SK-N-SH (cell line): ENCODE results near the gene MLXIP. TPM values are rescaled to one million over a fixed set of nuclear protein-coding genes. Genes with fewer than 3 reads are reported as not detected.
"Not testable (repeated sequence)": the region's sequence is repeated elsewhere in the genome, so short reads cannot be mapped to it uniquely, and the experiment has no call there.

Experiments used
- CTCF ChIA-PET: fragments of 300-600, 350-600 bp; formaldehyde crosslinking; extraction: SDS; loops from one replicate; lab custom pipeline; 2021; lab: Yijun Ruan, JAX
- POLR2A ChIA-PET: fragments of 350-600 bp; sonication (Branson Sonifier 250); formaldehyde crosslinking; extraction: SDS; loops from one replicate; lab custom pipeline; 2020; ENCODE audit warnings: antibody characterized with exemption, inconsistent platforms; lab: Yijun Ruan, JAX
- DNase-seq: peaks from one replicate; pipeline ENCODE4 v3.0.0; 2012
- H2AFZ ChIP-seq: fragments of 200-600 bp; sonication (generic); 2 replicates; pipeline ENCODE4 v1.8.1; 2016; ENCODE audit warnings: antibody characterized with exemption, mild to moderate bottlenecking, low read depth
- H3F3A ChIP-seq: fragments of 200-600 bp; sonication (generic); replicated peaks from 2 replicates; pipeline ENCODE3; 2016; ENCODE audit warnings: antibody characterized with exemption, mild to moderate bottlenecking; ENCODE audit not compliant: insufficient read depth
- H3K27ac ChIP-seq, 2 experiments: fragments of 200-500 bp in 1 of 2; fragments of 200-600 bp in 1 of 2; sonication (Bioruptor generic) in 1 of 2; sonication (generic), shearing (Covaris generic) in 1 of 2; 2 replicates each; pipeline versions ENCODE4 v1.5.1 to v1.6.1; 2014 to 2016; ENCODE audit warnings: low read depth in 2 of 2, inconsistent platforms in 1 of 2, low read length in 1 of 2, mild to moderate bottlenecking in 1 of 2, mixed read lengths in 1 of 2
- H3K27me3 ChIP-seq: fragments of 200-600 bp; sonication (generic), shearing (Covaris generic); 2 replicates; pipeline ENCODE4 v1.6.1; 2016; ENCODE audit warnings: mixed run types; ENCODE audit not compliant: insufficient read depth
- H3K36me3 ChIP-seq, 2 experiments: fragments of 200-500 bp in 1 of 2; fragments of 200-600 bp in 1 of 2; sonication (Bioruptor generic) in 1 of 2; sonication (generic) in 1 of 2; replicated peaks in 1 of 2; 2 replicates each; pipeline versions ENCODE3 to v1.5.1; 2014 to 2016; ENCODE audit warnings: low read length in 1 of 2, mild to moderate bottlenecking in 1 of 2; ENCODE audit not compliant: insufficient read depth in 2 of 2, control insufficient read depth in 1 of 2
- H3K4me1 ChIP-seq, 2 experiments: fragments of 200-500 bp in 1 of 2; fragments of 200-600 bp in 1 of 2; sonication (Bioruptor generic) in 1 of 2; sonication (generic), shearing (Covaris generic) in 1 of 2; 2 replicates each; pipeline versions ENCODE4 v1.5.1 to v1.6.1; 2014 to 2016; ENCODE audit warnings: low read depth in 1 of 2, low read length in 1 of 2, mixed run types in 1 of 2; ENCODE audit not compliant: insufficient read depth in 2 of 2, control insufficient read depth in 1 of 2
- H3K4me2 ChIP-seq: fragments of 200-600 bp; sonication (generic), shearing (Covaris generic); 2 replicates; pipeline ENCODE4 v1.6.1; 2017; ENCODE audit warnings: mixed run types
- H3K4me3 ChIP-seq, 2 experiments: fragments of 200-500 bp in 1 of 2; fragments of 200-600 bp in 1 of 2; sonication (Bioruptor generic) in 1 of 2; sonication (generic), shearing (Covaris generic) in 1 of 2; 2 replicates each; pipeline versions ENCODE4 v1.5.1 to v1.8.1; 2014 to 2016; ENCODE audit warnings: low read depth in 2 of 2, inconsistent platforms in 1 of 2, low read length in 1 of 2, mild to moderate bottlenecking in 1 of 2, mixed read lengths in 1 of 2, moderate library complexity in 1 of 2
- H3K79me2 ChIP-seq: fragments of 200-600 bp; sonication (generic); 2 replicates; pipeline ENCODE4 v1.8.1; 2017; ENCODE audit warnings: mild to moderate bottlenecking; ENCODE audit not compliant: insufficient read depth
- H3K9ac ChIP-seq: fragments of 200-600 bp; sonication (generic); 2 replicates; pipeline ENCODE4 v1.6.1; 2017; ENCODE audit warnings: mixed run types
- H3K9me2 ChIP-seq: fragments of 200-600 bp; sonication (generic); 2 replicates; pipeline ENCODE4 v1.6.1; 2017; ENCODE audit warnings: mixed run types
- H3K9me3 ChIP-seq: fragments of 200-600 bp; sonication (generic); 2 replicates; pipeline ENCODE4 v1.6.1; 2017; ENCODE audit warnings: mixed run types, mild to moderate bottlenecking, moderate library complexity
- H4K20me1 ChIP-seq: fragments of 200-600 bp; sonication (generic); 2 replicates; pipeline ENCODE4 v1.6.1; 2017; ENCODE audit warnings: mild to moderate bottlenecking, mixed run types; ENCODE audit not compliant: insufficient read depth
- GATA2 ChIP-seq: sonication (generic); formaldehyde crosslinking; IDR thresholded peaks from 2 replicates; pipeline ENCODE4 v1.5.0; 2020; ENCODE audit warnings: mild to moderate bottlenecking, missing genetic modification reagents
- NFIC ChIP-seq: IDR thresholded peaks from 2 replicates; pipeline ENCODE4 v1.4.0; 2012; ENCODE audit warnings: borderline replicate concordance
- NRF1 ChIP-seq: IDR thresholded peaks from 2 replicates; pipeline ENCODE4 v1.6.1; 2012; ENCODE audit warnings: low read depth, mild to moderate bottlenecking, low read length
- POLR2AphosphoS5 ChIP-seq: IDR thresholded peaks from 2 replicates; pipeline ENCODE4 v1.6.1; 2012; ENCODE audit warnings: low read depth, low read length
- RCOR1 ChIP-seq: fragments of 150-350 bp; IDR thresholded peaks from 2 replicates; pipeline ENCODE4 v1.6.1; 2017; ENCODE audit warnings: antibody characterized with exemption, low read length
- TAF1 ChIP-seq: IDR thresholded peaks from 2 replicates; pipeline ENCODE4 v1.6.1; 2012; ENCODE audit warnings: low read depth, mild to moderate bottlenecking, low read length, moderate library complexity, borderline replicate concordance
- TEAD4 ChIP-seq: IDR thresholded peaks from 2 replicates; pipeline ENCODE4 v1.4.0; 2012; ENCODE audit warnings: mild to moderate bottlenecking, borderline replicate concordance; ENCODE audit not compliant: insufficient read depth
- YY1 ChIP-seq: IDR thresholded peaks from 2 replicates; pipeline ENCODE4 v1.4.0; 2012; ENCODE audit warnings: low read depth, mild to moderate bottlenecking
- WGBS: methylation state at CpG from one replicate; pipeline ENCODE4 v1.1.6; 2017; ENCODE audit warnings: low lambda C conversion rate; 5-methylcytosine and 5-hydroxymethylcytosine counted together
- polyA plus RNA-seq, 3 experiments: library from polyadenylated mRNA; depleted of rRNA; stranded (reverse); fragments of >200 nt; gene quantifications; 2 replicates each; pipeline ENCODE4 v1.2.3, GENCODE V29; 2012
- TF ChIP-seq, protein P1 (sequence below): fragments of 150-350 bp; IDR thresholded peaks from 2 replicates; pipeline ENCODE4 v1.6.1; 2016; ENCODE audit warnings: mild to moderate bottlenecking, low read depth, low read length
- TF ChIP-seq, protein P2 (sequence below): fragments of 150-350 bp; IDR thresholded peaks from 2 replicates; pipeline ENCODE4 v1.6.1; 2017; ENCODE audit warnings: antibody characterized with exemption, low read length, low read depth, borderline replicate concordance
- TF ChIP-seq, protein P3 (sequence below): IDR thresholded peaks from 2 replicates; pipeline ENCODE4 v1.6.1; 2012; ENCODE audit warnings: mild to moderate bottlenecking, low read depth, low read length, moderate library complexity

MLXIP gene
- polyA plus RNA-seq, 1 of the 3 experiments (the other 2 are of a cell fraction) = 11.0 TPM

DNA sequence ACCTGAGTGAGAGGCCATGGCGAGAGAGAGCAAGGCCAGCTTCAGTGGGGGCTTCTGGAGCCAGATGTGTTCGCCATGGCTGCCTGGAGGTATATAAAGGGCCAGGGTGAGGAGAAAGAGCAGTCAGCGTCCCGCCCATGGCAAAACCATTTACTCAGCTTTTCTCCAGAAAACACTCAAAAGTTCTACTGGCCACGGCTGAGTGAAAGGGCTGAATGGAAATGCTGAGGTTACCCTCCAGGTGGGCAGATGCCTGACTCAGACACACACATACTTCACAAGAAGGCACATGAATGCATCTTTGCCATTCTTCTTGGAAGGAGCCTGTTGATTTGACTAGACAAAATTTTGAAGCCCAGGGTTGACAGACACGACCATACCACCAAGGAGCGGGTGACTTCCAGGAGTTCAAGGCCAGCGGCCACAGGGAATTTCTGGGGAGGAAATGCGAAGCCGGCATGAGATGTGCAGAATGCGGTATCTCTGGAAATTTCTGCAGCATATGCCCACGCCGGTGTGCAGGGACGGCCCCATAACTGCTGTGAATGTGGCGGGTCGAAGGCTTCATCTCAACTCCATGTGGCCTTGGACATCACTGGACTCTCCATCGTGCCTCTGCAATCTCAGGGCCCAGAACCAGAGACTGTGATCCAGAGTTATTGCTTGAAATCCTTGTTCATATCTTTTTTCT lies 95.7 kb downstream of the MLXIP start, which contains the start of gene IL31:
Gene IL31, minus strand, starts transcription at position 67 of the 691 bp plus-strand sequence. Its CDS starts 49 bp downstream, at position 18.
- WGBS = 82% methylated on average over 17 of the region's 17 CpGs
- H3K27ac ChIP-seq = no peak within 1 kb of the TSS
- no peaks in the 10 kb centered on the region for H3K27me3 ChIP-seq
- no peaks in the 10 kb centered on the region for H3K4me1 ChIP-seq
- CTCF ChIA-PET = no interaction called here
- H2AFZ ChIP-seq = no peak within 1 kb of the TSS
- H3K9me2 ChIP-seq = no peaks in the 10 kb centered on the region
- POLR2A ChIA-PET = no interaction called here
- DNase-seq = no peak
- H3K36me3 ChIP-seq = no peaks in the 10 kb centered on the region
- TF ChIP-seq, protein P1, sequence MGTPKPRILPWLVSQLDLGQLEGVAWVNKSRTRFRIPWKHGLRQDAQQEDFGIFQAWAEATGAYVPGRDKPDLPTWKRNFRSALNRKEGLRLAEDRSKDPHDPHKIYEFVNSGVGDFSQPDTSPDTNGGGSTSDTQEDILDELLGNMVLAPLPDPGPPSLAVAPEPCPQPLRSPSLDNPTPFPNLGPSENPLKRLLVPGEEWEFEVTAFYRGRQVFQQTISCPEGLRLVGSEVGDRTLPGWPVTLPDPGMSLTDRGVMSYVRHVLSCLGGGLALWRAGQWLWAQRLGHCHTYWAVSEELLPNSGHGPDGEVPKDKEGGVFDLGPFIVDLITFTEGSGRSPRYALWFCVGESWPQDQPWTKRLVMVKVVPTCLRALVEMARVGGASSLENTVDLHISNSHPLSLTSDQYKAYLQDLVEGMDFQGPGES = no peak
- TF ChIP-seq TAF1 (no peak), TEAD4 (no peak), NFIC (no peak), GATA2 (CRISPR knock-in tag) (no peak), RCOR1 (no peak), POLR2AphosphoS5 (no peak), NRF1 (no peak), YY1 (no peak)
- TF ChIP-seq, protein P2, sequence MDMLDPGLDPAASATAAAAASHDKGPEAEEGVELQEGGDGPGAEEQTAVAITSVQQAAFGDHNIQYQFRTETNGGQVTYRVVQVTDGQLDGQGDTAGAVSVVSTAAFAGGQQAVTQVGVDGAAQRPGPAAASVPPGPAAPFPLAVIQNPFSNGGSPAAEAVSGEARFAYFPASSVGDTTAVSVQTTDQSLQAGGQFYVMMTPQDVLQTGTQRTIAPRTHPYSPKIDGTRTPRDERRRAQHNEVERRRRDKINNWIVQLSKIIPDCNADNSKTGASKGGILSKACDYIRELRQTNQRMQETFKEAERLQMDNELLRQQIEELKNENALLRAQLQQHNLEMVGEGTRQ = no peak
- TF ChIP-seq, protein P3, sequence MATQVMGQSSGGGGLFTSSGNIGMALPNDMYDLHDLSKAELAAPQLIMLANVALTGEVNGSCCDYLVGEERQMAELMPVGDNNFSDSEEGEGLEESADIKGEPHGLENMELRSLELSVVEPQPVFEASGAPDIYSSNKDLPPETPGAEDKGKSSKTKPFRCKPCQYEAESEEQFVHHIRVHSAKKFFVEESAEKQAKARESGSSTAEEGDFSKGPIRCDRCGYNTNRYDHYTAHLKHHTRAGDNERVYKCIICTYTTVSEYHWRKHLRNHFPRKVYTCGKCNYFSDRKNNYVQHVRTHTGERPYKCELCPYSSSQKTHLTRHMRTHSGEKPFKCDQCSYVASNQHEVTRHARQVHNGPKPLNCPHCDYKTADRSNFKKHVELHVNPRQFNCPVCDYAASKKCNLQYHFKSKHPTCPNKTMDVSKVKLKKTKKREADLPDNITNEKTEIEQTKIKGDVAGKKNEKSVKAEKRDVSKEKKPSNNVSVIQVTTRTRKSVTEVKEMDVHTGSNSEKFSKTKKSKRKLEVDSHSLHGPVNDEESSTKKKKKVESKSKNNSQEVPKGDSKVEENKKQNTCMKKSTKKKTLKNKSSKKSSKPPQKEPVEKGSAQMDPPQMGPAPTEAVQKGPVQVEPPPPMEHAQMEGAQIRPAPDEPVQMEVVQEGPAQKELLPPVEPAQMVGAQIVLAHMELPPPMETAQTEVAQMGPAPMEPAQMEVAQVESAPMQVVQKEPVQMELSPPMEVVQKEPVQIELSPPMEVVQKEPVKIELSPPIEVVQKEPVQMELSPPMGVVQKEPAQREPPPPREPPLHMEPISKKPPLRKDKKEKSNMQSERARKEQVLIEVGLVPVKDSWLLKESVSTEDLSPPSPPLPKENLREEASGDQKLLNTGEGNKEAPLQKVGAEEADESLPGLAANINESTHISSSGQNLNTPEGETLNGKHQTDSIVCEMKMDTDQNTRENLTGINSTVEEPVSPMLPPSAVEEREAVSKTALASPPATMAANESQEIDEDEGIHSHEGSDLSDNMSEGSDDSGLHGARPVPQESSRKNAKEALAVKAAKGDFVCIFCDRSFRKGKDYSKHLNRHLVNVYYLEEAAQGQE = no peak
- H3K4me2 ChIP-seq = no peak within 1 kb of the TSS
- no peak within 1 kb of the TSS for H3K4me3 ChIP-seq
- no peaks in the 10 kb centered on the region for H4K20me1 ChIP-seq
- no peak within 1 kb of the TSS for H3K9ac ChIP-seq
- no peaks in the 10 kb centered on the region for H3F3A ChIP-seq
- H3K79me2 ChIP-seq = no peaks in the 10 kb centered on the region
- no peaks in the 10 kb centered on the region for H3K9me3 ChIP-seq

DNA sequence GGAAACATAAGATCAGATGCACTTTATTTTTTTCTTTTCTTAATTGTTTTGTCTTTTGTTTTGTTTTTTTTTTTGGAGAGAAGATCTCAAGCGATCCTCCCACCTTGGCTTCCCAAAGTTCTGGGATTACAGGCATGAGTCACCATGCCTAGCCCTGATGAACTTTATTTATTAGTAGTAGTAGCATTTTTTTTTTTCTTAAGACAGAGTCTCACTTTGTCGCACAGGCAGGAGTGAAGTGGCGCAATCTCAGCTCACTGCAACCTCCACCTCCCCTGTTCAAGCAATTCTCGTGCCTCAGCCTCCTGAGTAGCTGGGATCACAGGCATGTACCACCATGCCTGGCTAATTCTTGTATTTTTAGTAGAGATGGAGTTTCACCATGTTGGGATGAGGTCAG lies 97.9 kb downstream of the MLXIP start:
- DNase-seq, H2AFZ ChIP-seq, H3K4me2 ChIP-seq, H3K27ac ChIP-seq, H3K4me3 ChIP-seq, POLR2A ChIA-PET, H4K20me1 ChIP-seq, H3K9me2 ChIP-seq, H3K79me2 ChIP-seq, H3F3A ChIP-seq, H3K27me3 ChIP-seq, H3K9me3 ChIP-seq, H3K36me3 ChIP-seq, H3K9ac ChIP-seq, H3K4me1 ChIP-seq: not testable (repeated sequence)
- CTCF ChIA-PET = interaction anchor here (1.3 to 2.2 kb wide), 2 partner anchors 14 to 22 kb away, joined by 4 to 7 read pairs; no protein-coding TSS in a partner anchor
- WGBS = 76% methylated on average over 4 of the region's 4 CpGs
